GM18868 (cell line): ENCODE data around the gene CTNNB1.

Source experiments
- ATAC-seq: cut with Tn5 transposase; IDR thresholded peaks from one replicate; pipeline ENCODE4 v1.9.1; 2021; ENCODE audit warnings: mild to moderate bottlenecking, moderate library complexity; ENCODE audit not compliant: unreplicated experiment

Gene CTNNB1

DNA sequence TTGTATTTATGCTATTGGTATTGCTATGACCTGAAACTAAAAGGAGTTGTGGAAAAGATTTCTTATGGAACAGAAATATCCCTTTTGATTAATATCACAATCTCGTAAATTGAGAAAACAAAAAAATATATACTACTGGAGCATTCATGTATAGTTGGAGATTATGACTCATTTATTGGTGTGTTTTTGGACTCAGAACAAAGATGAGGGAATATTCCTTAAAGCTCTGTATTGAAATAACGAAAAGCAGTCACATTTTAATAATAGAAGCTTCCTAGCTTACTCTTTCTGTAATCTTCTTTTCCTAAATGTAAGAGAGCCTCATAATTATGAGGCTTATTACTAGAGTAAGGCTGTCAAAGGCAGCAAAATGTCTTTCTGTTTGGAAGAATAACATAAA, 14.3 kb downstream of the CTNNB1 start:
- no peak for ATAC-seq

DNA sequence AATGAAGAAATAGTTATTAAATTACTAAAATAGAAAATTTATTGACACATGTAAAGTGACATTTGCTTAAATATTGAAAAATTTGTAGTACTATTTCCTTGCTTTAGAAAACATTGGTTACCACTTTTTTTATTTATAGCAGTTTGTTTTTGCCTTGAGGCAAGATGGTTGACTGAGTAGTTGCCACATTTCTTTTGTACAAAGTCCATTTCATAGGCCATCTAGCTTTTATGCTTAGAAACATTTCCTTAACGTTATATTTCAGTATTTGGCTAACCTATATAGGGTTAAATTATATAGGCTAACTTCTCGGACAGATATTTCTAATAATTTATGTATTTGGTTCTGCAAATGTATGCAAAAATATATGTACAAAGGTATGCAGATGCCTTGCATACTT, 17.1 kb downstream of the CTNNB1 start:
- ATAC-seq = no peak

DNA sequence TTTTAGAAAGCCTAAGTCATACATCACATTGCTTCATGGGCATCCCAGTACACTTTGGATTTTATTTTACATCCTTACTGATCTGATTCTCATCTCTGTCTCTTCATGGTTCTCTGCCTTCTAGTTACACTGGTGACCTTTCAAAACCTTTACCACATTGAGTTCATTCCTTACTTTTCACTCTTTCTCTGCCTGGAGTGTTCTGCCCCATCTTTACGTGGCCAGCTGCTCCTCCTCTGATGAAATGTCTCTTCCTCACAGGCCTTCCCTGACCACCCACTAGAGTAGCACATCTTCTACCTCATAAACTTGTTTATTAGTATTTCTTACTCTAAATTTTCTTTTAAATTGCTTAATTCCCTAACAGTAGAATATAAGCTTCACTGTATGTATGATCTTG, 17.7 kb downstream of the CTNNB1 start:
- no peak for ATAC-seq

DNA sequence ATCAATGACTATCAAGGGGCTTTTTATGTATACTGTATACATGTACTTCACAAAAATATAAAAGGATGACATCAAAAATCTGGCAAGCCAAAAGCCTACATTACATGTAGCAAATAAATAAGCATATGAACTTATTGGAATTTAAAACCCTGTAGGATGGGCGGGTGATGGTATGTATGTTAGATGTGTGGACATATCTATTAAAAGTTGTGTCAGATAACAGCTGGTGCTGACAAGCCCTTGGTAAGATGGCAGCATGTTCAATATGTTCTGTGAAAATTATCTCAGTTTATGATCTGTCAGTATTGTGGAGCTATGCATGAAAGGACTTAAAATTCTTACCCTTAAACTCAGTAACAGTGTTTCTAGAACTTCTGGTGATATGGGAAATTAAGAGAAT, 20.1 kb downstream of the CTNNB1 start:
- no peak for ATAC-seq

DNA sequence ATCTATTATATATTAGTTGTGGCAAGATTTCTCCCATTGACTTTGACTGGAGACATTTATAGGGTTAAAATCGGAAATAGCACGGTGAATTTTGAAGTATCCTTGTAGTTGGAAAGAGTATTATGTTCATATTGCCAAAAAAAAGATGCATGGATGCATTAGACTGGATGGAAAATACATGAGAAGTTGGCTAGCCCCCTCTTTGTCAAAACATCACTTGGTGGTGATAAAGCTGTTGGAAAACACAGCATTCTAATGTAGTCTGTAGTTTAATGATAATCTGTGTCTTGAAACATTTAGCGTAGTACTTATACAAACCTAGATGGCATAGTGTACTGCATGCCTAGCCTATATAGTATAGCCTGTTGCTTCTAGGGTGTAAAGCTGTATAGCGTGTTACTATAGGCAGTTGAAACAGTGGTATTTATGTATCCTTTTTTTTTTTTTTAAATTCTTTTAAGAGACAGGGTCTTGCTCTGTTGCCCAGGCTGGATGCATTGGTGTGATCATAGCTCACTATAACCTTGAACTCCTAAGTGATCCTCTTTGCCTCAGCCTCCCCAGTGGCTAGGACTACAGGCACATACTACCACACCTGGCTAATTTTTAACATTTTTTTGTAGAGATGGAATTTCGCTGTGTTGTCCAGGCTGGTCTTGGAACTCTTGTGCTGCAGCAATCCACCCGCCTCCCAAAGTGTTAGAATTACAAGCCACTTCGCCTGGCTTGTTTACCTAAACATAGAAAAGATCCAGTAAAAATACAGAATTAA, 21.8 kb downstream of the CTNNB1 start:
- ATAC-seq = no peak

DNA sequence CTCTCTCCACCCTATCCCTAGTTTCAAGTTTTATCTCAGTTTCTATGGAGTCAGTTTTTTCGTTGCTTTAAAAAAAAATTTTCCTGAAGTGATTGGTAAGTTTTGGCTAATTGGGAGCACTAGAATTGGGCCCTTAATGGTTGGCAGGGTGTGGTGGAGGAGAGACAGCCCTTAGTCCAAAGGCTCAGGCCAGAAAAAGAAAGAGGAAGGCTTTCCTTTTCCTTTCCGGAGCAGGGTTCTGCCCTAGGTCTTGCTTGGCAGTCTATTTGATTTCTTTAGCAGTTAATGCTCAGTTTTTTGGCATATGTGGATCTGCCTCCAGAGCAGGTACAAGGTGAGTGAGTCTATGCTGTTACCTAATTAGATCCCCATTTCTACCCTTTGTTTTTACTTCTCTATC, 22.7 kb downstream of the CTNNB1 start:
- ATAC-seq = no peak

DNA sequence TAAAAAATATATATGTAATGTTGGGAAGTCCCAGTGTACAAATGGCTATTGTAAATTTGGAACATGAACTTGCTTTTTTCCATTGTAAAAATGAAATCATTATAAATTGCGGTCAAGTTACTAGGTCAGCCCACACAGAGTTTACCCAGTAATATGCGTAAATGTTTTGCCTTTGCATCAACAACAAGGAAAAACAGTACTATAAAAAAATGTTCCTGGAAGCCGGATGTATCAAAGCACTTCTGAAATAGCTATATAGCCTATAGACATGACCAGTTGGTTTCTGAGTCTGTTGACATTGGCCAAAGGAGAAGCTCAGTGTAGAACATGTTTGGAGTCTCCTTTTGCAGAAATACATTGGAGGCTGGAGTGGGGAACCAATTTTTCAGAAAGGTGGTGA, 23.2 kb downstream of the CTNNB1 start:
- no peak for ATAC-seq

DNA sequence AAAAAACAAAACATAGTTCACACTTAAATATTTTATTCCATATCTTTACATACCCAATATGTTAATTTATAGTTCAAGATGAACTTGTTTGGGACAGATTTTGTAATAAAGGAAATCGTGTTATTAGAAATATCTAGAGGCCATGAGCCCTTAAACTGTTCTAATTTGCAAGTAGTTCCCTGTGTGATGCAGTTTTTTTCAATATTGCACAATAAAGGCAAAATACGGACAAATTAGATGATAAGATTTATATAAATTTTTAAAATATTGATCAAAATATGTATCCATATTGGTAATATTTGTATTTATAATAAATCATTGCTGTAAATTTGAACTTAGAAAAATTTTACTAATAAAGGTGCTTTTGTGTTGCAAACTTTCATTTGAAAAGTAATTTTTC, 23.8 kb downstream of the CTNNB1 start:
- no peak for ATAC-seq

DNA sequence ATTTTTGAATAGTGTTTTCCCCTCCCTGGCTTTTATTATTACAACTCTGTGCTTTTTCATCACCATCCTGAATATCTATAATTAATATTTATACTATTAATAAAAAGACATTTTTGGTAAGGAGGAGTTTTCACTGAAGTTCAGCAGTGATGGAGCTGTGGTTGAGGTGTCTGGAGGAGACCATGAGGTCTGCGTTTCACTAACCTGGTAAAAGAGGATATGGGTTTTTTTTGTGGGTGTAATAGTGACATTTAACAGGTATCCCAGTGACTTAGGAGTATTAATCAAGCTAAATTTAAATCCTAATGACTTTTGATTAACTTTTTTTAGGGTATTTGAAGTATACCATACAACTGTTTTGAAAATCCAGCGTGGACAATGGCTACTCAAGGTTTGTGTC, 24.4 kb downstream of the CTNNB1 start:
- ATAC-seq = no peak

DNA sequence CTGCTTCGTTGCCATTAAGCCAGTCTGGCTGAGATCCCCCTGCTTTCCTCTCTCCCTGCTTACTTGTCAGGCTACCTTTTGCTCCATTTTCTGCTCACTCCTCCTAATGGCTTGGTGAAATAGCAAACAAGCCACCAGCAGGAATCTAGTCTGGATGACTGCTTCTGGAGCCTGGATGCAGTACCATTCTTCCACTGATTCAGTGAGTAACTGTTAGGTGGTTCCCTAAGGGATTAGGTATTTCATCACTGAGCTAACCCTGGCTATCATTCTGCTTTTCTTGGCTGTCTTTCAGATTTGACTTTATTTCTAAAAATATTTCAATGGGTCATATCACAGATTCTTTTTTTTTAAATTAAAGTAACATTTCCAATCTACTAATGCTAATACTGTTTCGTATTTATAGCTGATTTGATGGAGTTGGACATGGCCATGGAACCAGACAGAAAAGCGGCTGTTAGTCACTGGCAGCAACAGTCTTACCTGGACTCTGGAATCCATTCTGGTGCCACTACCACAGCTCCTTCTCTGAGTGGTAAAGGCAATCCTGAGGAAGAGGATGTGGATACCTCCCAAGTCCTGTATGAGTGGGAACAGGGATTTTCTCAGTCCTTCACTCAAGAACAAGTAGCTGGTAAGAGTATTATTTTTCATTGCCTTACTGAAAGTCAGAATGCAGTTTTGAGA, 25.0 kb downstream of the CTNNB1 start:
- no peak for ATAC-seq

DNA sequence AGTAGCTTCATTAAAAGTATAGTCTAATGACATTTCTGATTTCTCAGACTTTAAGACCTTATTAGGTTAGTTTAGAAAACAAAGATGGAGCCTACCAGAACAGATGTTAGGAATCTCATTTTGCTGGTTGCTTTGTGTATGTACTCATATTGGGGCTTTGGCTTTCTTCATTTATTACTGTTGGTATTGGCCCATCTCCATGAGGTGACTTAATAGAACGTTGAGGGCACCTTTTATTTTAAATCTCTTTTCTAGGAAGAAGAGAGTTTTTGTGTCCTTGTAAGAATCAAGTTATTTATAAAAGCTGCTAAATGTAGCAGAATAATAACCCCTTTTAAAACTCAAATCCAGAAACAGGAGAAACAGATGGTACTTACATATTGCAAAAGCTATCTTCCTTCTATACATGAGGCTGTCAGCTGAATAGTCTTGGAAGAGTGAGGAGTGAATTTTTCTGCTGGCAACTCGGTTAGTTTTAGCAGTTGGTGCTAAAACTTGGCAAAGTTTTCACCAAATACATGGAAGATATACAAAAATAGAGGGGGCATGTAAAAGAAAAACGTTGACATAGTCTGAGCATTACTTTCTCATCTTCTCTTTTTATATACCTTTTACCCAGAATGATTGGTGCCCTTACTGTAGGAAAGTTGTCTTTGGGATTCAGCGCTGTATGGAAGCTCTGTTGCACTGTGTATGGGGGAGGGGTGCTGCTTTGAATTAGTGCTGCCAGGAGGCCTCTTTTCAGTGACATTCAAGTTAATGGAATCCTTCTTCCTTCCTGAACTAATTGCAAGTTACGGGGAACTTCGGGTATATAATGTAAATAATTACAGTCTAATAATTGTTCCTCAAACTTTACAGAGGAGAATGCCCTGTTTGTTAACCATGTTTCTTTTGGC, 35.8 kb downstream of the CTNNB1 start:
- ATAC-seq = no peak

DNA sequence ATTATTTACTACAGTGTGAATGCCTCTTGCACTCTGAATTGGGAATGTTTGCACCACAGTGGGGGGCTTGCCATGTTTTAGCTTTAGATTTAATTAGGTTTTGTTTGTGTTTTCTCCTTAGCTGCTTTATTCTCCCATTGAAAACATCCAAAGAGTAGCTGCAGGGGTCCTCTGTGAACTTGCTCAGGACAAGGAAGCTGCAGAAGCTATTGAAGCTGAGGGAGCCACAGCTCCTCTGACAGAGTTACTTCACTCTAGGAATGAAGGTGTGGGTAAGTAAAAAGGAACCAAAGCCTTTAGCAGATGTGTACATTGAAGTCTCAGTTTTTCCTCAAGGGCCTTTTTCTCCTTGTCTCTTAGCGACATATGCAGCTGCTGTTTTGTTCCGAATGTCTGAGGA, 36.9 kb downstream of the CTNNB1 start:
- ATAC-seq = no peak

DNA sequence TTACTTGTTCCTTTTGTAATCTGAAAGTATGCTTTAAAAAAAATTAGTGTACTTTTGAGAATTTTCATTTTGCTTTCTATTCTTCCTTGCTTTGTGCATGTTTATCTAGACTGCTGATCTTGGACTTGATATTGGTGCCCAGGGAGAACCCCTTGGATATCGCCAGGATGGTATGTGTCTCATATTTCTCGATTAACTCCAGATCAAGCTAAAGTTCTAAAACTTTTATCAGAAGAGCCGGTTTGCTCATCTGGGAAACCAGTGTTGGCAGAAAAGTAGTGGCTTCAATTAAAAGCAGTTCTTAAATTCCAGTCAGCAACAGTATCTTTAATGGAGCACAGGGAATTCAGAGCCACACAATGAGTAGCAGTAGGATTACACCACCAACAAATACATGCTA, 38.6 kb downstream of the CTNNB1 start:
- no peak for ATAC-seq

DNA sequence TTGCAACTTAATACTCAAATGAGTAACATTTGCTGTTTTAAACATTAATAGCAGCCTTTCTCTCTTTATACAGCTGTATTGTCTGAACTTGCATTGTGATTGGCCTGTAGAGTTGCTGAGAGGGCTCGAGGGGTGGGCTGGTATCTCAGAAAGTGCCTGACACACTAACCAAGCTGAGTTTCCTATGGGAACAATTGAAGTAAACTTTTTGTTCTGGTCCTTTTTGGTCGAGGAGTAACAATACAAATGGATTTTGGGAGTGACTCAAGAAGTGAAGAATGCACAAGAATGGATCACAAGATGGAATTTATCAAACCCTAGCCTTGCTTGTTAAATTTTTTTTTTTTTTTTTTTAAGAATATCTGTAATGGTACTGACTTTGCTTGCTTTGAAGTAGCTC, 40.3 kb downstream of the CTNNB1 start:
- no peak for ATAC-seq

DNA sequence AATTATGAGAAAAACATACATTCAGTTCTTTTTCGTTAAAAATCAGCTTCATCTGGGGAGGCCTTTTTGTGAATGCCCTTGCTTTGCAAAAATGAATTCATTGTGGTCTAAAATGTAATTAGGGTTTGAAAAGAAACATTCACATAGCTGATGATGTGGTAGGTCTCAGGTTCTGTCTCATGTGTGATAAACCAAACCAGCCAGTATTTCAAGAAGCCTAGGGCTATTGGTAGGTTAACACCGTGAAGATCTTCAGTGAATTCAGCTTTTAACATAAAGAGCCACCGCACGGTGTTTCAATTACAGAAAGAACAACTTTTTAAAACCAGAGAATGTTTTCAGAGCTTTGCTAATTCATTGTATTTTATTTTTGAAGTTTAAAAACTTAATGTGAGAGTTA, 41.9 kb downstream of the CTNNB1 start:
- ATAC-seq = no peak

DNA sequence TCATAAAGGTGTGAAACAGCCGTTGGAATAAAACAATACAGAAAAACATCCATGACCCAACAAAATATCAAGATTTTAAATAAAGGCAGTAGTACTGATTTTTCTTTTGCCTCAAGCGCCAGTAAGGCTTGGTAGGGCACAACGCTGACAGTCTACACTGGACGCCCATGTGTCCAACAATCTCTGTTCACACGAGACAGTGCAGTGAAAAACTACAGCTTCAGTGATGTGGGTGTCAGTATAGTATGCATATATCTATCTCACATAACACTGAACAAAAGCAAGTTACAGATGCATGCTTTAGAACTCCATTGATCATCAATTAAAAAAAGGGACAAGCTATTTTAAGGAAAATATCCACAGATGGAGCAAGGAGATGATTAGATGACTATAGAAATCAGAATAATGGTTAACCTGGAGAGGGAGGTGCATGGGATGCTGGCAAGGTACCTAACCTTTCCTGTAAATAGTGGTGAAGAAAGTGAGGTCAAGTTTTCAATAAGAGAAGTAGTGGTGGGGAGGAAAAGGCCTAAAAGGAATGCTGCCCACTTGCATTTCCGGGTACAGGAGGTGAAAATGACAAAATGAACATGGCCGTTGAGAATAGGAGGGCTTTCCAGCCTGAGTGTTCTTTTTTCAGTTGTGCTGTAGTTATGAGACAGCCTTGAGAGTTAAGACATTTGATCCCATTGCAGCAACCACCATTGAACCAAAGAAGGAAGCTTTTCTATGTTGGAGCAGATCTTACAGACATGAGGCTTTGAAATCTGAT, 42.7 kb downstream of the CTNNB1 start:
- no peak for ATAC-seq

DNA sequence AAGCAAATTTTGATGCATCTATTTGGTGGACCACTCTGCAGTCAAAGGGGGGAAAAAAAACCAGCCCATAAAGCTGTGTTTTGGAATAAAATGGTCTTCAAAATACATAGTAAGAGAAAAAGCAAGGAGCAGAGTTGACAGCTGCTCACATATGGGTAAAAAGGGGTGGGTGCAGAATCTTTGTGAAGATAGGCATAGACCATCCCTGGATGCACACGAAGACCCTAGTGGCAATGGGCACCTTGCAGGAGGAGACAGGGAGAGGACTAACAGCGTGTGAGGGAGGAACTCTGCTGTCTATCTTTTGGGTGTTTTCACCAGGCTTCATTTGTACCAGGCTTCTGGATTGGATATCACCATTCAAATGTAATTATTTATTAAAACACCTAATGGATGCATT, 43.9 kb downstream of the CTNNB1 start:
- no peak for ATAC-seq

DNA sequence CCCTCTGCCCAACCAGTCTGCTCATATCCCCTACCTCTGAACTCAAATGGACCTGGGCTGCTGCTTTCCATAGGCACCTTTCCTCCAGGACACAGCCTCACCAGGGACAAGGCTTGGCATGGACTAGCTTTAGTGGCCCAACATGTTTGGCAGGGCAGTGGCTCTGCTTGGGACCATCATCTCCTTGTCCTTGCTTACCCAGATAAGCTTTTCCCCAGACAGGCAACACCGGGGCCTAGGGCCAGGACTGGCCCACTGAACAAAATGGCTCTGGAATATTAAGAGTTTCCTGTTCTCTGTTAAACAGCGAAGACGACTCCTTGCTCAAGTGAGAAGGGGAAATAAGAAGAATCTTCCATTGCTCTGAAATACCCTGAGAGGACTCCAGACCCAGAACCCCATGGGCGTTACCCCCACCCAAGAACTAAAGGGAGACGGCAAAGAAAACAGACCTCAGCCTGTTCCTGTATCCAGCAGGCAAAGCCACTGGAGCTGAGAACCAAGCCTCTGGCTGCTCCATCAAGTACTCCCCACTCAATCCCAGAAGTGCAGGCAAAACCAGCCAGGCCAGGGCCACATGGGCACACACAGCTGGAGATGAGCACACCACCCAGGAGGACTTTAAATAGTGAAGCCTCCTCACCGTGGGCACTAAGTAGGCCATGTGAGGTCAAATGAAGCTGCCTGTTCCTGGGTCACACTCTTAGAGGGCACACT, 45.5 kb downstream of the CTNNB1 start:
- ATAC-seq = no peak

DNA sequence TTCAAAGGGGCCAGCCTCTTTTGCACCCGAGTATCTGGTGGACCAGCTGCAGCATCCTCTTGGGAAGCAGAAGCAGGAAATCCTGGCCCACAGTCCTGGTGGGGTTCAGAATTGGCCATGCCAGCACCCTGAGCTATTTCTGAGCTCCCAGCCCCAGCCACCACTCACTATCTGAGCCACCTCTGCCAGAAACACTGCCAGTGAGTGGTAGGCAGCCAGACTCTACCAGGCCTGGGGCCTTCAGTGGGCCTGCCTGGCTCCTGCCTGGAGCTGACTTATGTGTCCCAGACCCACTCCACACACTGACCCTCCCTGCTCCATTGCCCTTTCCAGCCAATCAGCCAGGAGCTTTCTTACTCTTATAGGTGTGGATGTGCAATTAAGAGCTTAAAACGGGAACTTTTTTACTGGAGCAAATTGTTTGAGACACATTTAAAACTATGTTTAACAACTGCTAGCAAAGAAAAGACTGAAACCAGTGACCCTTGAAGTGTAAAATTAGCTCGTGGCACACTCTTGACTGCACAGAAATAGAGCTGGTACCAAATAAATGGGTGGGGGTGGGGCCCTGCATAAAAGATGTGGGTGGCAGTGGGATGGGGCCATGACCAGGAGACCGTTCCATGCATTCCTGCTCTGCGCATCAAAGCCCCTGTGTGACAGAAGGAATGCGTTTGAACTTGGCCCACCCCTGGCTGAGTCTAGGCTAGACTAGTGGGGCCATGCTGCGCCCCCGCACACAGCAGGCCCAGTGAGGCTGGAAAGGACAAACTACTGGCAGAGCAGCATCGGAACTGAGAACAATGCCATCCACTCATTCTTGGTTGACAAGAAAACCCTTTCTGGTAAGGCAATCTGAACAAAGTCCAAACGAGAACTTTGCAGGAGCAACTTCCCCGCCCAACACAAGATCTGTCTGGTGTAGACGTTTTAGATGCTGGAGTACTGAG, 48.0 kb downstream of the CTNNB1 start:
- no peak for ATAC-seq
